GM19455 (cell line): Measurements from ENCODE around the gene MPZL2.

ENCODE experiments used
- ATAC-seq: cut with Tn5 transposase; IDR thresholded peaks from one replicate; pipeline ENCODE4 v1.9.1; 2021; ENCODE audit not compliant: unreplicated experiment

Gene MPZL2

DNA sequence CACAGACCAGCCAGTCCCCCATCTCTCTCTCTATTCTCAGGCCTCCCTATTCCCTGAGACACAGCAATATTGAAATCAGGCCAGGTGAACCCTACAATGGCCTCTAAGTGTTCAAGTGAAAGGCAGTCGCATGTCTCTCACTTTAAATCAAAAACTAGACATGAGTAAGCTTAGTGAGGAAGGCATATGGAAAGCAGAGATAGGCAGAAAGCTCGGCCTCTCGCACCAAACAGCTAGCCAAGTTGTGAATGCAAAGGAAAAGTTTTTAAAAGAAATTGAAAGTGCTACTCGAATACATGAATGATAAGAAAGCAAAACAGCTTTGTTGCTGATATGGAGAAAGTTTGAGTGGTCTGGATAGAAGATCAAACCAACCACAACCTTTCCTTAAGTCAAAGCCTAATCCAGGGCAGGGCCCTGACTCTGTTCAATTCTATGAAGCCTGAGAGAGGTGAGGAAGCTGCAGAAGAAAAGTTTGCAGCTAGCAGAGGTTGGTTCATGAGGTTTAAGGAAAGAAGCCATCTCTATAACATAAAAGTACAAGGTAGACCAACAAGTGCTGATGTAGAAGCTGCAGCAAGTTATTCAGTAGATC lies 19.8 kb upstream of the MPZL2 start:
- ATAC-seq, result no peak

GRCh38 chr11:118283037-118283636 lies 19.0 kb upstream of the MPZL2 start:
- ATAC-seq, result no peak

- ATAC-seq, result no peak
These were observed 18.5 kb upstream of the MPZL2 start for GRCh38 chr11:118282606-118283005.

DNA sequence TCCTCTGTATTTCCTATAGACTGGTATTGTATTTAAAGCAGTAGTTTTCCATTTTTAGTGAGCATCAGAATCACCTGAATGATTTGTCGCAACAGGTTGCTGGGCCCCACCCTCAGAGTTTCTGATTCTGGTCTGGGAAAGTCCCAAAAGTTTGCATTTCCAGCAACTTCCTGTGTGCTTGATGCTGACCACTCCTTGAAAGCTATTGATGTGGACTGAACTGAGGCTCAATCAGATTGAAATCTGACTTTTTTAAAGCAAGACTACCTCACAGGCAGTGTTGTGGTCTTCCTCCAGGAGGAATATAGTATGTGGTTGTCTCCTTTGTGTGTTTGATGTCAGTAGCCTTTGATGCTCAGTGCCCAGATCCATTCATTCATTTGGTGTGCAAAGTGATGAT lies 17.2 kb upstream of the MPZL2 start:
- ATAC-seq, result no peak

DNA sequence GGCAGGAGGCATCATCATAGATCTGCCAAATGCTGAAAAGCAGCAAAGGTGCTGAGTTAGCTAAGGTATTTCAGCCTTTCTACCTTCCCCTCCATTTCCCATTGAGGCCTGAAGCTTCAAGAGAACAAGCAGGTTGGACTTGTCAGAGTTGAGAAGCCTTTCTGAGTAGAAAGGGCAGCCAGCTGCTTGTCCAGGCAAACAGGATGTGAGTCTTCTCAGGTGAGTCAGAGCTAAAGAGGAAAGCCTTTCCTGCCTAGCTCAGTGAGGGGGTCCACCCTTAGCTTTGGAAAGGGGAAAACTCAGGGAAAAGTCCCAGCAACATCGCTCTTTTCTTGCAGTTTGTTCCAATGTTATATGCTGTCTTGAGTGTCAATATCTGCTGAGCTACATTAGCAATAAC lies 13.2 kb upstream of the MPZL2 start:
- no peak for ATAC-seq

GRCh38 chr11:118276422-118276821 lies 12.3 kb upstream of the MPZL2 start:
- ATAC-seq, result no peak

GRCh38 chr11:118275176-118275575 lies 11.1 kb upstream of the MPZL2 start:
- no peak for ATAC-seq

DNA sequence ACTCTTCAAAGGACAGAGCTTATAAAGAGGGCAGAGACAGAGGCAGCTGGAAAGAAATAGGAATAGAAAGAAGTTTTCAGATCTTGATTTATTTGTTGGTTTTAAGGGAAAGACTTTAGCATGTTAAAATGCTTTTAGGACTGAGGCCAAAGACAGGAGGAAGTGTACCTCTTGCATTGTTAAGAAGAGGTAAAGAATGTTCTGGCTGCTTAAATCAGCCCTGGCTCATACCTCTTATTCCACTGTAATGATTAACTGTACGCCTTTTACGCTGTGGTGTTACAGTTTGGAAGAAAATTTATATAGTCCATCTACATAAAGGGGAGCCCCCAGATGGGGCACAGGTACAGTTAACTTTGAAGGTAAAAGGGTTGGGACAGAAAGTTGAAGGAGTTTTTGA lies 10.1 kb upstream of the MPZL2 start:
- no peak for ATAC-seq

GRCh38 chr11:118272001-118272400 lies 7.9 kb upstream of the MPZL2 start:
- ATAC-seq, result no peak

GRCh38 chr11:118267486-118267885 lies 3.4 kb upstream of the MPZL2 start:
- no peak for ATAC-seq

DNA sequence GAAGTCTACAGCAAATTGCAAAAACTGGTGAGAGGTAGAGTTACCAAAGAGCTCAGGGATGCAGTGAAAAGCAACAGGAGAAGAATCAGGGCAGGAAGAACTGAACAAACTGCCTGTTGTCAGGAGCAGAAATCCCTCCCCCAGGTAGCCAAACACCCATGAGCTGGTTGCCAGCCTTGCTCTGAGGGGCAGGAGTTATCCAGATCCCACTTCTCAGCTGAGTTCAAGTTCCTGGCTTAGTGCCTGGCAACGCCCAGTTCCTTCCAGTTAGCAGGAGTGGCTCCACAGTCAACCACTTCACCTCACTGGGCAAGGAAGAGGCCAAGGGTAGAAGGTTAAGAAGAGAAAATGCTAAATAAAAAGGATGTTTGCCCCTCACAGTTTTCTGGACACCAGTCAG lies 1.9 kb upstream of the MPZL2 start:
- ATAC-seq, result no peak

DNA sequence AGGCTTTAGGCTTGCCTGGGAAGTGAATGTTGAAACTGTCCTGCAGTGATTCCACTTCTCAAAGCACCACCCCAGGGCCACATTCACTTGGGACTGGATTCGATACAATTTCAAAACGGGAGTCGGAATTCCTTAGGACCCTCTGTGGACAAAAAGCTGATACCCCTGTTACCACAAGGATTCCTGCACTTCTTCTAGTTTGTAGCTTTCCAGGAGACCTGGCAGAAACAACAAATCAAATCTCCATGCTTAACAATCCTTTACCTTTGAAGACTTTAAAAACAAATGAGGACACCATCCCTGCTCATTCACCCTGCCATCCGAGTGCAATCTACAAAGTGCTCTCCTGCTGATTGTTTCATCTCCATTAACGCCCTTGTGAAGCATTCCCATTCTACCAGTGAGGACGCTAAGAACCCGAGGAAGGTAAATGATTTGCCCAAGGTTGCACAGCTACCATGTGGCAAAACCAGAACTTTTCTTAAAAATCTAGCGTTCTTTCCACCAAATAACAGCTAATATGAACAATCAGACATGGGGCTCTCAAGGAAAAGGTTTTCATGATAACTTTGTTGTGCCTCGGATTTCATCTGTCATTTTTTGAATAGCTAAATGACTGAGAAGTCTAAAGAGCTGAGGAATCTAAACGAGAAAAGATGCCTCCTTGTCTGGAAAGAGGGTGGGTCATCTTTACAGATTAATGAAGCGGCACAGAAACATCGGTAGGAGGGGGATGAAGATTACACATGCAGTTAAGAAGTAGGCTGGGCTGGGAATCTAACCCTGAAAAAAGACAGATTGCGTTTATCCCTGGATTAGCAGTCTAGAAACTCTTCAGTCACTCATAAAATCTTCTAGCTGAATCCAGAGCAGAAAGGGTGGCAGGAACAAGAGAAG lies 720 bp upstream of the MPZL2 start:
- no peak for ATAC-seq

DNA sequence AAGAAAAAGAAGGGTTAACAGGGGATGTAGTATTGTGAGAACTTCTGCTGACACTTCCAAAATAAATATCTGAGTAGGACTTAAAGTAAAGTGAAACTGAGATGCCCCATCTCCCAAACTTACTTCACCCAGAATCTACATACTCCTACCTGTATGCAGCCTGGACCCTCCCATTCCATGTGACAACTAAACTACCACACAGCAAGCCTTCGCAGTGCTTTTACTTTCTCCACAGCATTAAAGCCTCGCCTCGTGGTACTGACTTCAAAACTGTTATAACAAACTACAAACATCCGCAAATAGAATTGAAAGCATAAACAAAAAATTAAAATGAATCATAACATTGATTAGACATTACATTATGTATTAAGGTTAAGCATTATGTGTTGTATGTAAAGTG lies 985 bp downstream of the MPZL2 start:
- ATAC-seq, result no peak

- ATAC-seq, result no peak
These were observed 3.7 kb downstream of the MPZL2 start for GRCh38 chr11:118260353-118260752.

DNA sequence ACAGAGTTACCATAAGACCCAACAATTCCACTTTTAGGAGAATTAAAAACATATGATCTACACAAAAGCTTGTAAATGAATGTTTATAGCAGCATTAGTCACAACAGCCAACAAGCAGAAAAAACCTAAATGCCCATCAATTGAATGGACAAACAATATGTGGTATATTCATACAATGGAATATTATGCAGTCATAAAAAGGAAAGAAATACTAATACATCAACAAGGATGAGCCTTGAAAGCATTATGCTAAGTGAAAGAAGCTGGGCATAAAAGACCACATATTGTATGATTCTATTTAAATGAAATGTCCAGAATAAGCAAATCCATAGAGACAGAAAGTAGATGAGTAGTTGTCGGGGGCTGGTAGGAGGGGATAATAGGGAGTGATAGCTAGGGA lies 5.0 kb downstream of the MPZL2 start:
- ATAC-seq, result no peak

GRCh38 chr11:118258410-118258809 lies 5.7 kb downstream of the MPZL2 start:
- no peak for ATAC-seq

- no peak for ATAC-seq
These were observed 11.4 kb downstream of the MPZL2 start for GRCh38 chr11:118252688-118253087.

GRCh38 chr11:118251858-118252652 lies 12.0 kb downstream of the MPZL2 start, which contains the start of gene MPZL3:
TSS of gene MPZL3 (minus strand) at chr11:118252365. CDS start at chr11:118252294, 71 bp downstream.
- no peak for ATAC-seq

DNA sequence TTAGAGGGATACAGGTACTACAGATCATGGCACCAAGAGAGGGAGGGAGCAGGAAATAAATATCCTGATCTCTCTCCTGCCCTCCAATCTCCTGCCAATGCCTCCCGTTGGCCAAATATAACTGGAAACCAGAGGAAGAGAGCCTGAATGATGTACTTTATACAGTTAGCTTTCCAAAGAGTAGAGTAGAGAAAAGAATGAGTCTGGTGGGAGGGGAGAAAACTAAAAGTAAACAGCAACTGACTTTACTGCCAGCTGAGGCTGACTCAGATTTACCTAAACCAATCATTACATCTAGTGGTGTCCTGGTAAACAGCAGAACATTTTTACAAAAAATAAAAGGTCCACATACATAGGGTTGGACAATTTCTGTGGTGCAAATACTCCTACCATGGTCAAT lies 17.1 kb downstream of the MPZL2 start:
- ATAC-seq, result no peak

- ATAC-seq, result no peak
These were observed 18.0 kb downstream of the MPZL2 start for GRCh38 chr11:118245936-118246562.
